GM18873 (cell line): ENCODE results near the gene SEC22B.
"Not testable (repeated sequence)": the region's sequence is repeated elsewhere in the genome, so short reads cannot be mapped to it uniquely, and the experiment has no call there.

Source experiments
- ATAC-seq: cut with Tn5 transposase; IDR thresholded peaks from one replicate; pipeline ENCODE4 v1.9.1; 2021; ENCODE audit warnings: mild to moderate bottlenecking, moderate library complexity, moderate number of reproducible peaks; ENCODE audit not compliant: unreplicated experiment, low FRiP score

SEC22B gene

GRCh38 chr1:120176092-120176855 is at the start of gene SEC22B:
SEC22B (minus strand) TSS chr1:120176520; CDS start chr1:120176381, 139 bp downstream.
- peak; percentile 96 for ATAC-seq

GRCh38 chr1:120217933-120218332 is 41.6 kb upstream of the SEC22B start:
- ATAC-seq = not testable (repeated sequence)

DNA sequence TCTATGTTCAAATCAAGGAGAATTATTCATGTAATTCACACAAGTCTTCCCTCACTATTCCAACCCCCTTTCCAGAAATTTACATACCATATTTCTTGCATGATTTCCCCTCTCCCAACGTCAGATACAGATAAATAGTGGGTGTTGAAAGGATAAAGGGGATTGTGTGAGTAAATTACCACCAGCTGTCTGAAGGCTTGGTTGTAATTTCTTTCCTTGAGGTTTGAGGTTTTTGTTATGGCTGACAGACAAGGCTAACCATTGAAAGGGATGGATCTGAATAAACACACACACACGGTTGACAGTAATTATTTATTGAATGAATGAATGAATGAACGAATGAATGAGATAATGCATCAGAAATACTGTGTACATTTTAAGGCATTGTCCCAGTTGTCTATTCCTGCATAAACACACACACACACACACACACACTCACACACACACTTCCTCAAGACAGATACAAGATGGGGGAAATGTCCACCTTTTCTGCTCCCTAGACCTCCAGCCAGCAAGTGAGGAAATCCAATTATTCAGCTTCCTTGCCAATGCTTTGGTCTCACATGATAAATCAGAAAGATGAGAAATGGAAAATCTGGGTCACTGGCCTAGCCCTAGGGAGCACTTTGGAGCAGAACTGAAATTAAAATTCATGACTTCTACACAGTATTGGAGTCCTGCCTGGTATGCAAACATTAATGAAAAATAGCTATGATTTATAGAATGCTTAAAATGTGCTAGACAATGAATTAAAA is 41.0 kb upstream of the SEC22B start:
- not testable (repeated sequence) for ATAC-seq

DNA sequence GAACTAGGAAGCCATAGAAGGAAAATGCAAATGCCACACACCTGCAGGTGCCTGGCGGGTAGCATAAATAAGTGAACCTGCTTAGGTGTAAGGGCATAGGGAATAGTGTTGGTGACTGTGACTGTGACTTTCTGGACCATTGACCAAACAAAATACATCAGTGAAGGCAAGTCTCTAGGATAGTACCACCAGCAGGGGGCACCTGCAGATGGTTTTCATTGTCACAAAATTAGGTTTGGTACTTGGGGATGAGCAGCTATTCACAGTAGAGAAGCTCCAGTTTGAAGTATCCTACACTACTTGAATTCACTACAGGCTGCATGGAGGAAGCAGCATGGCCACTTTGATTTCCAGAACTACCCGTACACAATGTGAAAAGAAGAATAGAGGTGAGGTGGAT is 37.3 kb upstream of the SEC22B start:
- peak; percentile 46 for ATAC-seq

- ATAC-seq = not testable (repeated sequence)
These were observed 34.4 kb upstream of the SEC22B start for GRCh38 chr1:120210754-120211153.

GRCh38 chr1:120196863-120197775 is 20.8 kb upstream of the SEC22B start:
- not testable (repeated sequence) for ATAC-seq

- not testable (repeated sequence) for ATAC-seq
These were observed 12.3 kb upstream of the SEC22B start for GRCh38 chr1:120188626-120189025.

GRCh38 chr1:120182176-120182707 is 5.9 kb upstream of the SEC22B start:
- not testable (repeated sequence) for ATAC-seq

DNA sequence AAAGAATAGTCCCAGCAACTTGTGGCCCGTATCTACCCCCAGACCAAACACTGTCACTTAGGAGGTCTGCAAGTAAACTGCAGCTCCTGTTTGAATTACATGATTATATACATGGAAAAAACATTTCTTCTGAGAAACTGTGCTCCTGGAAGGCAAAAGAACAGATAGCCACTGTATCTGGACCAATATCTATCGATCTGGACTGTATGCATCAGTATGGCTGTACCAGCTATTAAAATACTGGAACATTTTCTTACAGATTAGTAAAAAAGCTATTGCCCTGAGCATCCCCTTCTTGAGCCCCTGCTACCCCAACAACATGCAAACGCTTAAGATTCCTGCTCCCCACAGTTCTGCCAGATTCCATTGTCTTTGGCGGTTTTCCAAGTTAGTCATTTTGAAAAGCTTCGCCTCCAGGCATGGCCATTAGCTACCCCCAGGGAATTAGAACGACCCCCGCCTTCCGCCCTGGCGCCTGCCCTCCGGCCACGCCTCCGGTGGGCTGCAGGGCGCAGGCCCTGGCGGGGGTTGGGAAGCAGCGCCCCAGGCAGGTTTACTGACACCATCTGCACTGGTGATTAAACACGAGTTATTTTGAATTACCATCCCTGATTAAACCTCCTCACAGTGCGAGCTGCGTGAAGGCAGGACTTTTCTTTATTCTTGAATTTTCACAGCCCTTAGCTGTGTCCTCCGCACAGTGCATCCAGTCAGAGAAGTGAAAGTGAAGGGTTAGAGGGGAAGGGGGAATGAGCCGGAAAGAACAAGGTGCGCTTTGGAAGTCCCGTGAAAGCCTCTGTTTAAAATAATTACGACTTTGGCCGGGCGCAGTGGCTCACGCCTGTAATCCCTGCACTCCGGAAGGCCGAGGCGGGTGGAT is 3.7 kb upstream of the SEC22B start:
- ATAC-seq = not testable (repeated sequence)

DNA sequence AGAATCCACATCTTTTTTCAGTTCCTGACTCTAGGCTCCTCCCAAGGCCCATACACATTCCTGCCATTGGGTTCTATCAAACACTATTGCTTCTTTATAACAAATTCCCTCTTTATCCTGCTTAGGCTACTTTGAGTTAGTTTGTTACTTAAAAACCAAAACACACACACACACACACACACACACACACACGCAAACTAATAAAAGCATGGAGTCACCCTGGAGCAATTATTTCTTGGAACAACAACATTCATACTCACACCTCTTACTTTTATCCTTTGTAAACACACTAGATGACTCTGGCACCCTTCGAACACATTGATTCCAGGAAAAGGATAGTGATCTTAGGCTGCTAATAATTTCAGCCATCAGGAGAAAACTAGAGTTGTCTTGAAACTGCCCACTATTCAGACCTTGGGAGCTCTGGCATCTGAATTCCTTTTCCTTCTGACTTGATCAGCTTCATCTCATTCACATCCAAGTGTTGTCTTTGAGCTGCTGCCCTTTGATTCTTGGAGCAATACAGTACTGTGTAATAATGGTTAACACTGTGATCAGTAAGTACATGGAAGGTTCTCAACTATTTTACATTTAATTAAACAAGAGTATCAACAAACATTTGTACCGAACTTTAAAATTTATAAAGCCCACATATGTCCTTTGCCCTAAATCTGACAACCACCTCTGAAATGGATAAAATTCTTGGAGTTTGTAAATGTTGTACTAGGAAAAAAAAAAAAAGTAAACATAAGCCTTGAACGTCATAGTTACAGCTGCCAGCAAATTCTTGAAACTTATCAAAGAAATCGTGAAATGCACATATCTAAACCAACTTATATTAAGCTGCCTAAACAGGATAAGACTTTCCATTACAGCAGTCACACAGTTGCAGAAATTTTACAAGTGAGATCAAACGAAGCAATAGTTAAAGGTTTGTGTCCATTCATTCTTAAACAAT is 2.8 kb upstream of the SEC22B start:
- ATAC-seq = no peak

DNA sequence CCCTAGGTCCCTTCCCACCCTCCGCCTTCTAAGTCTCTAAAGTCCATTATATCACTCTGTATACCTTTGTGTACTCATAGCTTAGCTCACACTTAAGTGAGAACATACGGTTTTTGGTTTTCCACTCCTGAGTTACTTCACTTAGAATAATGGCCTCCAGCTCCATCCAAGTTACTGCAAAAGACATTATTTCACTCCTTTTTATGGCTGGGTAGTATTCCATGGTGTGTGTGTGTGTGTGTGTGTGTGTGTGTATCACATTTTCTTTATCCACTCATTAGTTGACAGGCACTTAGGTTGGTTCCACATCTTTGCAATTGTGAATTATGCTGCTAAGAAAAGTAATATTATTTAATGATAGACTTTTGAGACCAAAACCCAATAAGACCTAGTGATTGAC is 1.7 kb upstream of the SEC22B start:
- ATAC-seq = not testable (repeated sequence)

GRCh38 chr1:120175688-120176087 is 632 bp downstream of the SEC22B start:
- not testable (repeated sequence) for ATAC-seq

- not testable (repeated sequence) for ATAC-seq
These were observed 11.6 kb downstream of the SEC22B start for GRCh38 chr1:120164761-120165160.

- ATAC-seq = not testable (repeated sequence)
These were observed 14.3 kb downstream of the SEC22B start for GRCh38 chr1:120162015-120162414.

DNA sequence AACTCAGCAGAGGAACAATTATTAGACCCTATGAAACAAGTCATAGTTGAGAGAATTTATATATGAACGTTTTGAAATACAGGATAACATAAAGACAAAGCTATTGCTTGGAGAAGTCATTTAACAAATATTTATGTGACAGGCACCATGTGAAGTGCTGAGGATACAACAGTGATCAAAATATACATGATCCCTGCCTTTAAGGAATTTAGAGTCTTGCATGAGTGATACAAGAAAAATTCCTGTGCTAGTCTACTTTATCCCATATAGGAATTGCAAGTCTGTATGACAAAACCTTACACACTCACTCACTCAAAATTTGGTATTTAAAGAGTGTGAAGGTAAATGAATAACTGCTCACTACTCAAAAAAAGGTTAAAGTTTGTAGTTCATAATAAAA is 17.8 kb downstream of the SEC22B start:
- not testable (repeated sequence) for ATAC-seq

- ATAC-seq = not testable (repeated sequence)
These were observed 18.2 kb downstream of the SEC22B start for GRCh38 chr1:120158086-120158485.

GRCh38 chr1:120150138-120150822 is 26.0 kb downstream of the SEC22B start:
- ATAC-seq = not testable (repeated sequence)
